Mammary epithelial cell (primary cell): ENCODE results near the gene RABGAP1L.

Experiments
- CTCF ChIP-seq, 2 donors: IDR thresholded peaks in 1 of 2; conservative IDR thresholded peaks in 1 of 2; 2 replicates each; pipeline ENCODE4 v1.5.1; 2011 to 2012; ENCODE audit warnings: inconsistent platforms in 2 of 2, low read length in 2 of 2, mild to moderate bottlenecking in 2 of 2, control low read depth in 1 of 2, low read depth in 1 of 2; ENCODE audit not compliant: insufficient read depth in 1 of 2; ENCODE audit errors: extremely low read depth in 1 of 2
- EZH2 ChIP-seq: IDR thresholded peaks from 2 replicates; pipeline ENCODE4 v1.6.1; 2012; ENCODE audit warnings: low read length, inconsistent platforms, borderline replicate concordance

GRCh38 chr1:174883409-174883808 is 724.1 kb downstream of the RABGAP1L start:
- no peak for TF ChIP-seq CTCF (conservative IDR thresholded peaks at IDR 0.05 in 1 of 2, IDR thresholded peaks at IDR 0.05 in 1 of 2; ENCODE audit: extremely low read depth in 1 of 2, insufficient read depth in 1 of 2, low read depth in 1 of 2, low read length in 2 of 2)
- no peak for TF ChIP-seq EZH2
